ENCODE data around the gene CROCC. TPM values are rescaled to one million over a fixed set of nuclear protein-coding genes. Genes with fewer than 3 reads are reported as not detected.
"Not testable (repeated sequence)": the region's sequence is repeated elsewhere in the genome, so short reads cannot be mapped to it uniquely, and the experiment has no call there.

CROCC gene
- total RNA-seq, 1 donor from 2014 or later, result 51.5 TPM

DNA sequence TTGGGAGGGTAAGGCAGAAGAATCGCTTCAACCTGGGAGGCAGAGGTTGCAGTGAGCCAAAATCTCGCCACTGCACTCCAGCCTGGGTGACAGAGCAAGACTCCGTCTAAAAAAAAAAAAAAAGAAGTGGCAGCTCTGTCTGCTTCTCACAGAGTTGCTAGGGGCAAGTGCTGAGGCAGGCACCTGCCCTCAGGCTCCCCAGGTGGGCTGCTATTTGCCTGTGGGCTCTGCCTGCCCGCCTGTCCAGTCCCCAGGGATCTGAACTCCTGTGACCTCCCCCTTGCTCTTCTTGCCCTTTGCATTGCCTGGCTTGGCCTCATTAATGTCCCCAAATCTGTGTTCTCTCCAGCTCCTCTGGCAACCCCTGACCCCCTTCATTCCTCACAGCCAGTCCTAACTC is 30.6 kb downstream of the CROCC start:
- DNase-seq (ENCODE audit: low spot score, unreplicated experiment); H3K9me3 Mint-ChIP-seq (ENCODE audit: low read depth); H3K4me1 Mint-ChIP-seq (ENCODE audit: low read depth); H3K27me3 Mint-ChIP-seq; H3K36me3 Mint-ChIP-seq (ENCODE audit: insufficient read depth); H3K4me3 Mint-ChIP-seq (ENCODE audit: low read depth); H3K27ac Mint-ChIP-seq: not testable (repeated sequence)

DNA sequence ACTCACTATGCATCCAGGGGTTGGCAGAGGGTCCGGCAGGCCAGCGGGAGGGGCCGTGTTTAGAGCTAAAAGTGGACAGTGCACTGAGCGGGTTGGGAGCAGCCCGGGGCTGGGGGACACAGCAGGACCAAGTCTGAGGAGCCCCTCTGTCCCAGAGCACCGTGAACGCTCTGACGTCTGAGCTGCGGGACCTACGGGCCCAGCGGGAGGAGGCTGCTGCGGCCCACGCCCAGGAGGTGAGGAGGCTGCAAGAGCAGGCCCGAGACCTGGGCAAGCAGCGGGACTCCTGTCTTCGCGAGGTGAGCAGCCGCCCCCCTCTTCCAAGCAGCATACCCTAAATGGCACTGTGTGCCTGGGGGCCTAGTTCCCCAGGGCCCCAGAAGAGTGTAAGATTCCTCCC is 32.8 kb downstream of the CROCC start:
- H3K4me1 Mint-ChIP-seq (ENCODE audit: low read depth), result no peaks in the 10 kb centered on the region
- DNase-seq (ENCODE audit: low spot score, unreplicated experiment), result no peak
- no peak overlapping the region for H3K4me3 Mint-ChIP-seq (ENCODE audit: low read depth)
- TF ChIP-seq, protein P1, sequence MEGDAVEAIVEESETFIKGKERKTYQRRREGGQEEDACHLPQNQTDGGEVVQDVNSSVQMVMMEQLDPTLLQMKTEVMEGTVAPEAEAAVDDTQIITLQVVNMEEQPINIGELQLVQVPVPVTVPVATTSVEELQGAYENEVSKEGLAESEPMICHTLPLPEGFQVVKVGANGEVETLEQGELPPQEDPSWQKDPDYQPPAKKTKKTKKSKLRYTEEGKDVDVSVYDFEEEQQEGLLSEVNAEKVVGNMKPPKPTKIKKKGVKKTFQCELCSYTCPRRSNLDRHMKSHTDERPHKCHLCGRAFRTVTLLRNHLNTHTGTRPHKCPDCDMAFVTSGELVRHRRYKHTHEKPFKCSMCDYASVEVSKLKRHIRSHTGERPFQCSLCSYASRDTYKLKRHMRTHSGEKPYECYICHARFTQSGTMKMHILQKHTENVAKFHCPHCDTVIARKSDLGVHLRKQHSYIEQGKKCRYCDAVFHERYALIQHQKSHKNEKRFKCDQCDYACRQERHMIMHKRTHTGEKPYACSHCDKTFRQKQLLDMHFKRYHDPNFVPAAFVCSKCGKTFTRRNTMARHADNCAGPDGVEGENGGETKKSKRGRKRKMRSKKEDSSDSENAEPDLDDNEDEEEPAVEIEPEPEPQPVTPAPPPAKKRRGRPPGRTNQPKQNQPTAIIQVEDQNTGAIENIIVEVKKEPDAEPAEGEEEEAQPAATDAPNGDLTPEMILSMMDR (IDR thresholded peaks at IDR 0.05; ENCODE audit: unreplicated experiment), result no peak
- no peak overlapping the region for H3K27ac Mint-ChIP-seq
- no peaks in the 10 kb centered on the region for H3K36me3 Mint-ChIP-seq (ENCODE audit: insufficient read depth)
- H3K9me3 Mint-ChIP-seq (ENCODE audit: low read depth), result no peaks in the 10 kb centered on the region
- no peaks in the 10 kb centered on the region for H3K27me3 Mint-ChIP-seq

DNA sequence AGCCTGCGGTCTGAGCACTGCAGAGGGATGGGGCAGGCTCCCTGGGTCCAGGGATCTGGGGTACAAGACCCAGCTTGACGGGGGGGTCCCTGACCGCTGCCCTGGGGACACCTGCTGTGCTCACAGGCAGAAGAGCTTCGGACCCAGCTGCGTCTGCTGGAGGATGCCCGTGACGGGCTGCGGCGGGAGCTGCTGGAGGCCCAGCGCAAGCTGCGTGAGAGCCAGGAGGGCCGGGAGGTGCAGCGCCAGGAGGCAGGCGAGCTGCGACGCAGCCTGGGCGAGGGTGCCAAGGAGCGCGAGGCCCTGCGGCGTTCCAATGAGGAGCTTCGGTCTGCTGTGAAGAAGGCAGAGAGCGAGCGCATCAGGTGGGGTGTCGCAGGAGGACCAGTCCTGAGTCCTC is 33.5 kb downstream of the CROCC start:
- TF ChIP-seq, protein P1 (IDR thresholded peaks at IDR 0.05; ENCODE audit: unreplicated experiment), result no peak
- no peaks in the 10 kb centered on the region for H3K9me3 Mint-ChIP-seq (ENCODE audit: low read depth)
- no peak overlapping the region for H3K4me3 Mint-ChIP-seq (ENCODE audit: low read depth)
- H3K4me1 Mint-ChIP-seq (ENCODE audit: low read depth), result peaks cover under 1% of the 10 kb centered on the region
- DNase-seq (ENCODE audit: low spot score, unreplicated experiment), result no peak
- H3K36me3 Mint-ChIP-seq (ENCODE audit: insufficient read depth), result no peaks in the 10 kb centered on the region
- H3K27ac Mint-ChIP-seq, result no peak overlapping the region
- no peaks in the 10 kb centered on the region for H3K27me3 Mint-ChIP-seq

DNA sequence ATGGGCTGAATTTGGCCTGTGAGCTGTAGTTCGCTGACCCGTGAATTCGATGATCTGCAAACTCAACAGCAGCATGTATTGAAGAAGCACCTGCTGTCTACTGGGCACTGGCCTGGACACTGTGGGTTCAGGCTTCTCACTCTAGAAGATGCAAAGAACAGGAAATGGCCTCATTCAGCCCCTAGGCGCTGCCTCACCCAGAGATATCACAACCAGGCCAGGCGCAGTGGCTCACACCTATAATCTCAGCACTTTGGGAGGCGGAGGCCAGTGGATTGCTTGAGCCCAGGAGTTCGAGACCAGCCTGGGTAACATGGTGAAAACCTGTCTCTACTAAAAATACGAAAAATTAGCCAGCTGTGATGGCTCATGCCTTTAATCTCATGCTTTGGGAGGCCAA is 35.0 kb downstream of the CROCC start:
- no peak for DNase-seq (ENCODE audit: low spot score, unreplicated experiment)
- TF ChIP-seq, protein P1 (IDR thresholded peaks at IDR 0.05; ENCODE audit: unreplicated experiment), result no peak
- no peaks in the 10 kb centered on the region for H3K9me3 Mint-ChIP-seq (ENCODE audit: low read depth)
- H3K4me1 Mint-ChIP-seq (ENCODE audit: low read depth), result peaks cover 3% of the 10 kb centered on the region
- no peak overlapping the region for H3K27ac Mint-ChIP-seq
- H3K4me3 Mint-ChIP-seq (ENCODE audit: low read depth), result no peak overlapping the region
- no peaks in the 10 kb centered on the region for H3K36me3 Mint-ChIP-seq (ENCODE audit: insufficient read depth)
- H3K27me3 Mint-ChIP-seq, result no peaks in the 10 kb centered on the region

DNA sequence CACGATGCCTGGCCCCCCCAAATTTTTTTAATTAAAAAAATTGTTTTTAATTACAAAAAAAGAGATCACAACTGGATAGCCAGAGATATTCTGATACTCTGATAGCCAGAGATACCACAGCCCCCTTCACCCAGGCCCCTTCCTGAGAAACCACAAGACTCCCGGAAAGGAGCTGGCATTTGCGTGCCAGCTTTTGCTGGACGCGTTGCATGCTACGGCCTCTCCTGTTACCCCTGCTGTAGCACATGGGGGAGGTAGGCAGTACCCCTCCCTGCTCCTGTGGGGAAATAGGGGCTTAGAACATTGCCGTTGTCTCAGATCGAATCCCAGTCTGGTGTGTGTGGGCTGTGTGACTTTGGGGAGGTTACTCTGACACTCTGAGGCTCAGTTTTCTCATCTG is 36.0 kb downstream of the CROCC start:
- no peaks in the 10 kb centered on the region for H3K27me3 Mint-ChIP-seq
- peaks cover 3% of the 10 kb centered on the region for H3K4me1 Mint-ChIP-seq (ENCODE audit: low read depth)
- no peaks in the 10 kb centered on the region for H3K36me3 Mint-ChIP-seq (ENCODE audit: insufficient read depth)
- DNase-seq (ENCODE audit: low spot score, unreplicated experiment), result no peak
- H3K9me3 Mint-ChIP-seq (ENCODE audit: low read depth), result no peaks in the 10 kb centered on the region
- H3K4me3 Mint-ChIP-seq (ENCODE audit: low read depth), result no peak overlapping the region
- TF ChIP-seq, protein P1 (IDR thresholded peaks at IDR 0.05; ENCODE audit: unreplicated experiment), result no peak
- no peak overlapping the region for H3K27ac Mint-ChIP-seq

DNA sequence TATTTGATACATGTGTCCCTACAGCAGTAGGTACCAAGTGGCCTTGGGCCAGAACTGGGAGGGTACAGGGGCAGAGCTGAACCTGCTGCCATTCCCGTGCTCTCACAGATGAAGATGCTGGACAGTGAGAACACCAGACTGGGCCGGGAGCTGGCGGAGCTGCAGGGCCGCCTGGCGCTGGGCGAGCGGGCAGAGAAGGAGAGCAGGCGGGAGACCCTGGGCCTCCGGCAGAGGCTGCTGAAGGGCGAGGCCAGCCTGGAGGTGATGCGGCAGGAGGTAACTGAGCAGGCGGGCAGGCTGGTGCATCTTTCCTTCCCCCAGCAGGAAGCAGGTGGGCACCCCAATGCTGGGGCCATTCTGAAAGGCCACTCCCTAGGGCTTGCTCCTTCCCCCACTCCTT is 36.7 kb downstream of the CROCC start:
- no peak overlapping the region for H3K27ac Mint-ChIP-seq
- no peaks in the 10 kb centered on the region for H3K27me3 Mint-ChIP-seq
- H3K4me1 Mint-ChIP-seq (ENCODE audit: low read depth), result peaks cover 3% of the 10 kb centered on the region
- no peaks in the 10 kb centered on the region for H3K36me3 Mint-ChIP-seq (ENCODE audit: insufficient read depth)
- no peaks in the 10 kb centered on the region for H3K9me3 Mint-ChIP-seq (ENCODE audit: low read depth)
- no peak for DNase-seq (ENCODE audit: low spot score, unreplicated experiment)
- TF ChIP-seq, protein P1 (IDR thresholded peaks at IDR 0.05; ENCODE audit: unreplicated experiment), result no peak
- no peak overlapping the region for H3K4me3 Mint-ChIP-seq (ENCODE audit: low read depth)
